HEK293 (cell line): ENCODE data around the gene TBC1D24.

Experiments
- GLIS1 ChIP-seq: fragments of 450-650 bp; formaldehyde crosslinking; IDR thresholded peaks from 2 replicates; pipeline ENCODE4 v1.5.1; 2016; ENCODE audit warnings: missing biosample characterization, missing genetic modification characterization
- KLF1 ChIP-seq: fragments of 450-650 bp; formaldehyde crosslinking; IDR thresholded peaks from 2 replicates; pipeline ENCODE4 v1.5.1; 2016; ENCODE audit warnings: missing biosample characterization, missing genetic modification characterization
- KLF8 ChIP-seq: fragments of 450-650 bp; formaldehyde crosslinking; IDR thresholded peaks from 2 replicates; pipeline ENCODE4 v1.5.1; 2016; ENCODE audit warnings: missing biosample characterization, missing genetic modification characterization
- MEIS1 ChIP-seq: sonication (generic); formaldehyde crosslinking; IDR thresholded peaks from 2 replicates; pipeline ENCODE4 v1.8.1; 2022; ENCODE audit warnings: missing genetic modification reagents, mild to moderate bottlenecking, borderline replicate concordance
- REPIN1 ChIP-seq: fragments of 450-650 bp; formaldehyde crosslinking; IDR thresholded peaks from 2 replicates; pipeline ENCODE4 v1.5.1; 2017; ENCODE audit warnings: missing biosample characterization, missing genetic modification characterization, low read depth
- SP3 ChIP-seq: fragments of 450-650 bp; formaldehyde crosslinking; IDR thresholded peaks from 2 replicates; pipeline ENCODE4 v1.5.1; 2016; ENCODE audit warnings: missing biosample characterization, missing genetic modification characterization
- SP7 ChIP-seq: fragments of 450-650 bp; formaldehyde crosslinking; IDR thresholded peaks from 2 replicates; pipeline ENCODE4 v1.5.1; 2016; ENCODE audit warnings: missing biosample characterization, missing genetic modification characterization
- ZBTB7A ChIP-seq: fragments of 450-650 bp; formaldehyde crosslinking; IDR thresholded peaks from 2 replicates; pipeline ENCODE4 v1.5.1; 2016; ENCODE audit warnings: low read depth, missing biosample characterization, missing genetic modification characterization
- ZEB2 ChIP-seq: fragments of 450-650 bp; formaldehyde crosslinking; IDR thresholded peaks from 2 replicates; pipeline ENCODE4 v1.5.1; 2016; ENCODE audit warnings: missing biosample characterization, missing genetic modification characterization
- ZNF133 ChIP-seq: fragments of 450-650 bp; formaldehyde crosslinking; IDR thresholded peaks from 2 replicates; pipeline ENCODE4 v1.5.1; 2016; ENCODE audit warnings: missing biosample characterization, missing genetic modification characterization
- ZNF16 ChIP-seq: fragments of 450-650 bp; formaldehyde crosslinking; IDR thresholded peaks from 2 replicates; pipeline ENCODE4 v1.5.1; 2016; ENCODE audit warnings: low read depth, missing biosample characterization, missing genetic modification characterization
- ZNF24 ChIP-seq: fragments of 450-650 bp; formaldehyde crosslinking; IDR thresholded peaks from 2 replicates; pipeline ENCODE4 v1.5.1; 2016; ENCODE audit warnings: missing biosample characterization, missing genetic modification characterization
- ZNF274 ChIP-seq, 2 experiments: fragments of 200-500 bp in 1 of 2; fragments of 450-650 bp in 1 of 2; sonication (Bioruptor generic) in 1 of 2; formaldehyde crosslinking in 1 of 2; IDR thresholded peaks; 2 replicates each; pipeline versions ENCODE4 v1.5.1 to v1.6.1; 2014 to 2016; ENCODE audit warnings: borderline replicate concordance in 1 of 2, inconsistent platforms in 1 of 2, low read length in 1 of 2, missing biosample characterization in 1 of 2, missing genetic modification characterization in 1 of 2
- ZNF341 ChIP-seq: fragments of 450-650 bp; formaldehyde crosslinking; IDR thresholded peaks from 2 replicates; pipeline ENCODE4; 2016; ENCODE audit warnings: low read depth, missing biosample characterization, missing genetic modification characterization
- ZNF350 ChIP-seq: fragments of 450-650 bp; formaldehyde crosslinking; IDR thresholded peaks from 2 replicates; pipeline ENCODE4 v1.5.0; 2017; ENCODE audit warnings: missing biosample characterization, mild to moderate bottlenecking, missing genetic modification characterization
- ZNF37A ChIP-seq: fragments of 450-650 bp; IDR thresholded peaks from 2 replicates; pipeline ENCODE4 v1.5.1; 2018; ENCODE audit warnings: missing biosample characterization, missing genetic modification characterization
- ZNF391 ChIP-seq: fragments of 450-650 bp; formaldehyde crosslinking; IDR thresholded peaks from 2 replicates; pipeline ENCODE4 v1.5.1; 2016; ENCODE audit warnings: low read depth, missing biosample characterization, missing genetic modification characterization, borderline replicate concordance
- ZNF423 ChIP-seq: fragments of 450-650 bp; formaldehyde crosslinking; IDR thresholded peaks from 2 replicates; pipeline ENCODE4 v1.5.1; 2016; ENCODE audit warnings: missing biosample characterization, missing genetic modification characterization
- ZNF48 ChIP-seq: fragments of 450-650 bp; formaldehyde crosslinking; IDR thresholded peaks from 2 replicates; pipeline ENCODE4 v1.5.1; 2016; ENCODE audit warnings: missing biosample characterization, missing genetic modification characterization
- ZNF514 ChIP-seq: fragments of 450-650 bp; formaldehyde crosslinking; IDR thresholded peaks from 2 replicates; pipeline ENCODE4 v1.5.1; 2016; ENCODE audit warnings: missing biosample characterization, missing genetic modification characterization
- ZNF624 ChIP-seq: fragments of 450-650 bp; formaldehyde crosslinking; IDR thresholded peaks from 2 replicates; pipeline ENCODE4 v1.5.1; 2017; ENCODE audit warnings: missing biosample characterization, missing genetic modification characterization
- ZNF654 ChIP-seq: fragments of 450-650 bp; formaldehyde crosslinking; IDR thresholded peaks from 2 replicates; pipeline ENCODE4 v1.5.1; 2016; ENCODE audit warnings: low read depth, missing biosample characterization, missing genetic modification characterization
- ZSCAN23 ChIP-seq: fragments of 450-650 bp; formaldehyde crosslinking; IDR thresholded peaks from 2 replicates; pipeline ENCODE4 v1.5.1; 2016; ENCODE audit warnings: missing biosample characterization, missing genetic modification characterization
- TF ChIP-seq, protein P1 (sequence below): fragments of 450-650 bp; formaldehyde crosslinking; conservative IDR thresholded peaks from 2 replicates; pipeline ENCODE4 v1.5.1; 2016; ENCODE audit warnings: low read depth, missing biosample characterization, missing genetic modification characterization
- TF ChIP-seq, protein P2 (sequence below): fragments of 450-650 bp; formaldehyde crosslinking; IDR thresholded peaks from 2 replicates; pipeline ENCODE4 v1.5.1; 2016; ENCODE audit warnings: missing biosample characterization, missing genetic modification characterization
- TF ChIP-seq, protein P3 (sequence below): fragments of 450-650 bp; formaldehyde crosslinking; IDR thresholded peaks from 2 replicates; pipeline ENCODE4 v1.5.1; 2016; ENCODE audit warnings: missing biosample characterization, missing genetic modification characterization
- TF ChIP-seq, protein P4 (sequence below): fragments of 450-650 bp; IDR thresholded peaks from 2 replicates; pipeline ENCODE4 v1.5.1; 2018; ENCODE audit warnings: missing biosample characterization, missing genetic modification characterization
- TF ChIP-seq, protein P5 (sequence below): fragments of 450-650 bp; IDR thresholded peaks from 2 replicates; pipeline ENCODE4 v1.5.1; 2018; ENCODE audit warnings: missing biosample characterization, mild to moderate bottlenecking, missing genetic modification characterization
- TF ChIP-seq, protein P6 (sequence below): fragments of 450-650 bp; formaldehyde crosslinking; IDR thresholded peaks from 2 replicates; pipeline ENCODE4 v1.5.1; 2017; ENCODE audit warnings: missing biosample characterization, missing genetic modification characterization

TBC1D24 gene

DNA sequence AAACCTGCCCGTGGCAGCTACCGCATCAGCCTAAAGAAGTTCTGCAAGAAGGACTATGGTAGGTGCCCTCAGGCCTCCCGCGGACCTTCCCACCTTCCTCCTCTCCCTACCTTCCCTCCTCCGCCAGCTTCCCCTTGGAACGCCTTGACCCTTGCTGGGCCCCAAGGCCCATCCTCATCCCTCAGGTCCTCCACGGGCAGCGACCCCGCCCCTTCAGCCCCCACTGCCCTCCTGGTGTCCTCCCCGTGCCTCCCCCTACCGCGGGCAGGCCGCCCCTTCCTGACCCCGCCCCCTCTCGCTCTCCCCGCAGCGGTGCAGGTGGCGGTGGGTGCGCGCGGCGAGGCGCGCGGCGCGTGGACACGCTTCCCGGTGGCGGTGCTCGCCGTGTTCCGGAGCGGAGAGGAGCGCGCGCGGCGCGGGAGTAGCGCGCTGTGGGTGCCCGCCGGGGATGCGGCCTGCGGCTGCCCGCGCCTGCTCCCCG lies 1.4 kb upstream of the TBC1D24 start (continued):
- TF ChIP-seq, protein P1, sequence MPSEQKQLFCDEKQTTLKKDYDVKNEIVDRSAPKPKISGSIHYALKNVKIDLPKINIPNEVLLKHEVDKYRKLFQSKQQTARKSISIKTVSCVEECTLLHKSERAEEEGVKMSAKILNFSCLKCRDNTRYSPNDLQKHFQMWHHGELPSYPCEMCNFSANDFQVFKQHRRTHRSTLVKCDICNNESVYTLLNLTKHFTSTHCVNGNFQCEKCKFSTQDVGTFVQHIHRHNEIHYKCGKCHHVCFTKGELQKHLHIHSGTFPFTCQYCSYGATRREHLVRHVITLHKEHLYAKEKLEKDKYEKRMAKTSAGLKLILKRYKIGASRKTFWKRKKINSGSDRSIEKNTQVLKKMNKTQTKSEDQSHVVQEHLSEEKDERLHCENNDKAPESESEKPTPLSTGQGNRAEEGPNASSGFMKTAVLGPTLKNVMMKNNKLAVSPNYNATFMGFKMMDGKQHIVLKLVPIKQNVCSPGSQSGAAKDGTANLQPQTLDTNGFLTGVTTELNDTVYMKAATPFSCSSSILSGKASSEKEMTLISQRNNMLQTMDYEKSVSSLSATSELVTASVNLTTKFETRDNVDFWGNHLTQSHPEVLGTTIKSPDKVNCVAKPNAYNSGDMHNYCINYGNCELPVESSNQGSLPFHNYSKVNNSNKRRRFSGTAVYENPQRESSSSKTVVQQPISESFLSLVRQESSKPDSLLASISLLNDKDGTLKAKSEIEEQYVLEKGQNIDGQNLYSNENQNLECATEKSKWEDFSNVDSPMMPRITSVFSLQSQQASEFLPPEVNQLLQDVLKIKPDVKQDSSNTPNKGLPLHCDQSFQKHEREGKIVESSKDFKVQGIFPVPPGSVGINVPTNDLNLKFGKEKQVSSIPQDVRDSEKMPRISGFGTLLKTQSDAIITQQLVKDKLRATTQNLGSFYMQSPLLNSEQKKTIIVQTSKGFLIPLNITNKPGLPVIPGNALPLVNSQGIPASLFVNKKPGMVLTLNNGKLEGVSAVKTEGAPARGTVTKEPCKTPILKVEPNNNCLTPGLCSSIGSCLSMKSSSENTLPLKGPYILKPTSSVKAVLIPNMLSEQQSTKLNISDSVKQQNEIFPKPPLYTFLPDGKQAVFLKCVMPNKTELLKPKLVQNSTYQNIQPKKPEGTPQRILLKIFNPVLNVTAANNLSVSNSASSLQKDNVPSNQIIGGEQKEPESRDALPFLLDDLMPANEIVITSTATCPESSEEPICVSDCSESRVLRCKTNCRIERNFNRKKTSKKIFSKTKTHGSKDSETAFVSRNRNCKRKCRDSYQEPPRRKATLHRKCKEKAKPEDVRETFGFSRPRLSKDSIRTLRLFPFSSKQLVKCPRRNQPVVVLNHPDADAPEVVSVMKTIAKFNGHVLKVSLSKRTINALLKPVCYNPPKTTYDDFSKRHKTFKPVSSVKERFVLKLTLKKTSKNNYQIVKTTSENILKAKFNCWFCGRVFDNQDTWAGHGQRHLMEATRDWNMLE (tag by site-specific recombination): no peak
- TF ChIP-seq, protein P2, sequence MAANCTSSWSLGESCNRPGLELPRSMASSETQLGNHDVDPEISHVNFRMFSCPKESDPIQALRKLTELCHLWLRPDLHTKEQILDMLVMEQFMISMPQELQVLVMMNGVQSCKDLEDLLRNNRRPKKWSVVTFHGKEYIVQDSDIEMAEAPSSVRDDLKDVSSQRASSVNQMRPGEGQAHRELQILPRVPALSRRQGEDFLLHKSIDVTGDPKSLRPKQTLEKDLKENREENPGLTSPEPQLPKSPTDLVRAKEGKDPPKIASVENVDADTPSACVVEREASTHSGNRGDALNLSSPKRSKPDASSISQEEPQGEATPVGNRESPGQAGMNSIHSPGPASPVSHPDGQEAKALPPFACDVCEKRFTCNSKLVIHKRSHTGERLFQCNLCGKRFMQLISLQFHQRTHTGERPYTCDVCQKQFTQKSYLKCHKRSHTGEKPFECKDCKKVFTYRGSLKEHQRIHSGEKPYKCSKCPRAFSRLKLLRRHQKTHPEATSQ (tag by site-specific recombination): no peak
- no peak for TF ChIP-seq ZNF24 (tag by site-specific recombination)
- TF ChIP-seq SP3: peak; percentile 95
- peak; percentile 77 for TF ChIP-seq KLF1 (tag by site-specific recombination)
- peak; percentile 84 for TF ChIP-seq KLF8
- TF ChIP-seq ZNF350 (tag by site-specific recombination): no peak
- TF ChIP-seq ZNF274 (IDR thresholded peaks at IDR 0.05; ENCODE audit: low read length): no peak
- no peak for TF ChIP-seq ZNF274 (tag by site-specific recombination; IDR thresholded peaks at IDR 0.05; ENCODE audit: borderline replicate concordance)
- no peak for TF ChIP-seq ZNF391
- TF ChIP-seq ZNF48: no peak
- no peak for TF ChIP-seq ZNF654 (tag by site-specific recombination)
- TF ChIP-seq ZNF514 (tag by site-specific recombination): no peak
- TF ChIP-seq ZSCAN23 (tag by site-specific recombination): no peak
- TF ChIP-seq ZBTB7A (tag by site-specific recombination): 0 out of 2 replicates have a peak, but pooled peaks have one; percentile 62
- no peak for TF ChIP-seq REPIN1 (tag by site-specific recombination)
- TF ChIP-seq, protein P3, sequence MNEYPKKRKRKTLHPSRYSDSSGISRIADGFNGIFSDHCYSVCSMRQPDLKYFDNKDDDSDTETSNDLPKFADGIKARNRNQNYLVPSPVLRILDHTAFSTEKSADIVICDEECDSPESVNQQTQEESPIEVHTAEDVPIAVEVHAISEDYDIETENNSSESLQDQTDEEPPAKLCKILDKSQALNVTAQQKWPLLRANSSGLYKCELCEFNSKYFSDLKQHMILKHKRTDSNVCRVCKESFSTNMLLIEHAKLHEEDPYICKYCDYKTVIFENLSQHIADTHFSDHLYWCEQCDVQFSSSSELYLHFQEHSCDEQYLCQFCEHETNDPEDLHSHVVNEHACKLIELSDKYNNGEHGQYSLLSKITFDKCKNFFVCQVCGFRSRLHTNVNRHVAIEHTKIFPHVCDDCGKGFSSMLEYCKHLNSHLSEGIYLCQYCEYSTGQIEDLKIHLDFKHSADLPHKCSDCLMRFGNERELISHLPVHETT (tag by site-specific recombination): no peak
- 0 out of 2 replicates have a peak, but pooled peaks have one; percentile 30 for TF ChIP-seq ZNF423
- TF ChIP-seq, protein P4, sequence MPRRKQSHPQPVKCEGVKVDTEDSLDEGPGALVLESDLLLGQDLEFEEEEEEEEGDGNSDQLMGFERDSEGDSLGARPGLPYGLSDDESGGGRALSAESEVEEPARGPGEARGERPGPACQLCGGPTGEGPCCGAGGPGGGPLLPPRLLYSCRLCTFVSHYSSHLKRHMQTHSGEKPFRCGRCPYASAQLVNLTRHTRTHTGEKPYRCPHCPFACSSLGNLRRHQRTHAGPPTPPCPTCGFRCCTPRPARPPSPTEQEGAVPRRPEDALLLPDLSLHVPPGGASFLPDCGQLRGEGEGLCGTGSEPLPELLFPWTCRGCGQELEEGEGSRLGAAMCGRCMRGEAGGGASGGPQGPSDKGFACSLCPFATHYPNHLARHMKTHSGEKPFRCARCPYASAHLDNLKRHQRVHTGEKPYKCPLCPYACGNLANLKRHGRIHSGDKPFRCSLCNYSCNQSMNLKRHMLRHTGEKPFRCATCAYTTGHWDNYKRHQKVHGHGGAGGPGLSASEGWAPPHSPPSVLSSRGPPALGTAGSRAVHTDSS (tag by site-specific recombination): no peak
- no peak for TF ChIP-seq ZNF341 (tag by site-specific recombination)
- no peak for TF ChIP-seq ZNF37A (tag by site-specific recombination)
- no peak for TF ChIP-seq ZNF133 (tag by site-specific recombination)
- no peak for TF ChIP-seq ZNF624
- no peak for TF ChIP-seq MEIS1 (CRISPR knock-in tag)
- no peak for TF ChIP-seq ZNF16 (tag by site-specific recombination)
- peak; percentile 83 for TF ChIP-seq SP7 (tag by site-specific recombination)
- peak; percentile 76 for TF ChIP-seq GLIS1 (tag by site-specific recombination)
- TF ChIP-seq, protein P5, sequence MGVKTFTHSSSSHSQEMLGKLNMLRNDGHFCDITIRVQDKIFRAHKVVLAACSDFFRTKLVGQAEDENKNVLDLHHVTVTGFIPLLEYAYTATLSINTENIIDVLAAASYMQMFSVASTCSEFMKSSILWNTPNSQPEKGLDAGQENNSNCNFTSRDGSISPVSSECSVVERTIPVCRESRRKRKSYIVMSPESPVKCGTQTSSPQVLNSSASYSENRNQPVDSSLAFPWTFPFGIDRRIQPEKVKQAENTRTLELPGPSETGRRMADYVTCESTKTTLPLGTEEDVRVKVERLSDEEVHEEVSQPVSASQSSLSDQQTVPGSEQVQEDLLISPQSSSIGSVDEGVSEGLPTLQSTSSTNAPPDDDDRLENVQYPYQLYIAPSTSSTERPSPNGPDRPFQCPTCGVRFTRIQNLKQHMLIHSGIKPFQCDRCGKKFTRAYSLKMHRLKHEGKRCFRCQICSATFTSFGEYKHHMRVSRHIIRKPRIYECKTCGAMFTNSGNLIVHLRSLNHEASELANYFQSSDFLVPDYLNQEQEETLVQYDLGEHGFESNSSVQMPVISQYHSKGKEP: no peak
- TF ChIP-seq, protein P6, sequence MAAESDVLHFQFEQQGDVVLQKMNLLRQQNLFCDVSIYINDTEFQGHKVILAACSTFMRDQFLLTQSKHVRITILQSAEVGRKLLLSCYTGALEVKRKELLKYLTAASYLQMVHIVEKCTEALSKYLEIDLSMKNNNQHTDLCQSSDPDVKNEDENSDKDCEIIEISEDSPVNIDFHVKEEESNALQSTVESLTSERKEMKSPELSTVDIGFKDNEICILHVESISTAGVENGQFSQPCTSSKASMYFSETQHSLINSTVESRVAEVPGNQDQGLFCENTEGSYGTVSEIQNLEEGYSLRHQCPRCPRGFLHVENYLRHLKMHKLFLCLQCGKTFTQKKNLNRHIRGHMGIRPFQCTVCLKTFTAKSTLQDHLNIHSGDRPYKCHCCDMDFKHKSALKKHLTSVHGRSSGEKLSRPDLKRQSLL: no peak
- TF ChIP-seq ZEB2 (tag by site-specific recombination): peak; percentile 64; the same call in 1 of the 2 replicates
